HG03521 (cell line): ENCODE data around the gene MEOX2.

Experiments
- ATAC-seq: cut with Tn5 transposase; IDR thresholded peaks from one replicate; pipeline ENCODE4 v1.9.1; 2021; ENCODE audit warnings: mild to moderate bottlenecking, moderate library complexity; ENCODE audit not compliant: unreplicated experiment

MEOX2 gene

GRCh38 chr7:15686295-15686956 lies at the start of gene MEOX2:
TSS of gene MEOX2 (minus strand) at chr7:15686683. CDS start at chr7:15686402, 281 bp downstream.
- no peak for ATAC-seq

- ATAC-seq = no peak
These were observed 43.3 kb upstream of the MEOX2 start for GRCh38 chr7:15729746-15730145.

- ATAC-seq = no peak
These were observed 38.6 kb upstream of the MEOX2 start for GRCh38 chr7:15725051-15725450.

- ATAC-seq = no peak
These were observed 37.4 kb upstream of the MEOX2 start for GRCh38 chr7:15723841-15724240.

GRCh38 chr7:15720849-15721471 lies 34.5 kb upstream of the MEOX2 start:
- no peak for ATAC-seq

GRCh38 chr7:15719311-15719710 lies 32.8 kb upstream of the MEOX2 start:
- no peak for ATAC-seq

- no peak for ATAC-seq
These were observed 29.0 kb upstream of the MEOX2 start for GRCh38 chr7:15715435-15715834.

- ATAC-seq = no peak
These were observed 23.5 kb upstream of the MEOX2 start for GRCh38 chr7:15709978-15710377.

- no peak for ATAC-seq
These were observed 21.1 kb upstream of the MEOX2 start for GRCh38 chr7:15707570-15707969.

GRCh38 chr7:15703732-15704131 lies 17.2 kb upstream of the MEOX2 start:
- no peak for ATAC-seq

- ATAC-seq = no peak
These were observed 6.1 kb upstream of the MEOX2 start for GRCh38 chr7:15692501-15693020.

- no peak for ATAC-seq
These were observed 2.4 kb upstream of the MEOX2 start for GRCh38 chr7:15688911-15689310.

GRCh38 chr7:15688279-15688626 lies 1.8 kb upstream of the MEOX2 start:
- ATAC-seq = no peak

- no peak for ATAC-seq
These were observed 1.2 kb upstream of the MEOX2 start for GRCh38 chr7:15687546-15688278.

- ATAC-seq = no peak
These were observed 568 bp upstream of the MEOX2 start for GRCh38 chr7:15686957-15687545.

- no peak for ATAC-seq
These were observed 857 bp downstream of the MEOX2 start for GRCh38 chr7:15685358-15686294.

- ATAC-seq = no peak
These were observed 1.6 kb downstream of the MEOX2 start for GRCh38 chr7:15684871-15685270.

- no peak for ATAC-seq
These were observed 2.2 kb downstream of the MEOX2 start for GRCh38 chr7:15684111-15684800.

- no peak for ATAC-seq
These were observed 3.7 kb downstream of the MEOX2 start for GRCh38 chr7:15682751-15683245.

GRCh38 chr7:15682111-15682510 lies 4.4 kb downstream of the MEOX2 start:
- ATAC-seq = no peak
